GM12892 (cell line): Measurements from ENCODE around the gene TTC39B. TPM values are rescaled to one million over a fixed set of nuclear protein-coding genes. Genes with fewer than 3 reads are reported as not detected.

Experiments
- DNase-seq: peaks from one replicate; pipeline ENCODE4 v3.0.0; 2011; ENCODE audit not compliant: insufficient read length
- FAIRE-seq: peaks from 2 replicates; lab custom pipeline; 2011; peaks lifted over from hg19 to GRCh38; lab: Jason Lieb, UNC
- POLR2A ChIP-seq: IDR thresholded peaks from 2 replicates; pipeline ENCODE4 v1.6.1; 2011; ENCODE audit warnings: low read depth, low read length, control low read depth
- POLR2AphosphoS5 ChIP-seq: IDR thresholded peaks from 2 replicates; pipeline ENCODE4 v1.6.1; 2011; ENCODE audit warnings: low read depth, low read length, control low read depth
- TAF1 ChIP-seq: IDR thresholded peaks from 2 replicates; pipeline ENCODE4 v1.6.1; 2011; ENCODE audit warnings: low read depth, mild to moderate bottlenecking, control low read depth, low read length, borderline replicate concordance
- polyA plus RNA-seq: library from polyadenylated mRNA; unstranded; fragments of >200 nt; gene quantifications from one replicate; pipeline ENCODE4 v1.2.1, GENCODE V29; 2012; ENCODE audit warnings: missing spikeins, inconsistent platforms; ENCODE audit not compliant: missing spikeins

The TTC39B gene
- polyA plus RNA-seq: 1.6 TPM

GRCh38 chr9:15306757-15307522 is at the start of gene TTC39B:
TSS of gene TTC39B (minus strand) at chr9:15307216. CDS start at chr9:15307125, 91 bp downstream.
- FAIRE-seq (peak; percentile 93), DNase-seq (peak; percentile 71)
- TF ChIP-seq POLR2A (no peak), POLR2AphosphoS5 (no peak), TAF1 (no peak)

DNA sequence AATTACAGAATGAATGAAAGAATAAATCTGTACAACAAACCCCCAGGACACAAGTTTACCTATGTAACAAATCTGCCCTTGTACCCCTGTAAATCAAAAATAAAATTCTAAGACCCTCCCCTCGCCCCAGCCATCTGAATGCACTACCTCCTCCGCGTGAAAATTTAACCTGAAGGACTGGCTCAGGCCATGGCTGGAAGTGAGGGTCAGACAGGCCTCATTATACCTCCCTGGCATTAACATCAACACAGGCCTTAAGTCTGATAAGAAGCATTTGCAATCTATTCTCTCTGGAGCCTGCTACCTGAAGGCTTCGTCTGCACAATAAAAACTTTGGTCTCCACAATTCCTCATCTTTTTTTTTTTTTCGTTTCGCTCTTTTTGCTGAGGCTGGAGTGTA is 48.7 kb upstream of the TTC39B start:
- DNase-seq (no peak), FAIRE-seq (no peak)
- TF ChIP-seq TAF1: no peak
- TF ChIP-seq POLR2A: no peak
- TF ChIP-seq POLR2AphosphoS5: no peak

GRCh38 chr9:15354713-15355112 is 47.7 kb upstream of the TTC39B start:
- DNase-seq: no peak
- no peak for FAIRE-seq
- TF ChIP-seq POLR2A: no peak
- no peak for TF ChIP-seq TAF1
- TF ChIP-seq POLR2AphosphoS5: no peak

DNA sequence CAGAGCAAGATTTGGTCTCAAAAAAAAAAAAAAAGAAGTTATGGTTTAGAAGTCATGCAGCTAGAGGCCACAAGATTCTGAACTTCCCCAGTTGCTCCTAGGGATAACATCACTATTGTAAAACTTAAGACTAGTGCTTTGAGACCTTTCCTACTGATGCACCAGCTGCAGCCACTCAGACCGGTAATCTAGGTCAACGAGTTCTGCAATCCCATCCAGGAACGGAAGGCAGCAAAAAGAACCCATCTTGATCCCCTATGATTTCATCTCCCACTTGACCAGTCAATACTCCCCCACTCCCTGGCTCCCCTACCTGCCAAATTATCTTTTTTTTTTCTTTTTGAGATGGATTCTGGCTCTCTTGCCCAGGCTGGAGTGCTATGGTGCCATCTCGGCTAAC is 46.9 kb upstream of the TTC39B start:
- DNase-seq (no peak), FAIRE-seq (no peak)
- TF ChIP-seq POLR2A (no peak), POLR2AphosphoS5 (no peak), TAF1 (no peak)

GRCh38 chr9:15352306-15352705 is 45.3 kb upstream of the TTC39B start:
- FAIRE-seq: no peak
- DNase-seq: no peak

GRCh38 chr9:15349892-15350761 is 43.1 kb upstream of the TTC39B start:
- no peak for TF ChIP-seq POLR2A
- DNase-seq (no peak), FAIRE-seq (no peak)

More at GRCh38 chr9:15352306-15352705, 45.3 kb upstream of the TTC39B start:
- TF ChIP-seq POLR2A (no peak), POLR2AphosphoS5 (no peak), TAF1 (no peak)

- DNase-seq (no peak), FAIRE-seq (no peak)
- TF ChIP-seq POLR2A (no peak), POLR2AphosphoS5 (no peak), TAF1 (no peak)
Measured at GRCh38 chr9:15346837-15347236, 39.8 kb upstream of the TTC39B start.

GRCh38 chr9:15344191-15344590 is 37.2 kb upstream of the TTC39B start:
- FAIRE-seq (no peak), DNase-seq (no peak)
- TF ChIP-seq POLR2AphosphoS5: no peak
- no peak for TF ChIP-seq POLR2A
- no peak for TF ChIP-seq TAF1

GRCh38 chr9:15333376-15333881 is 26.4 kb upstream of the TTC39B start:
- DNase-seq (no peak), FAIRE-seq (no peak)
- TF ChIP-seq TAF1 (no peak), POLR2A (no peak), POLR2AphosphoS5 (no peak)

- FAIRE-seq (no peak), DNase-seq (no peak)
- TF ChIP-seq POLR2AphosphoS5: no peak
- TF ChIP-seq TAF1: no peak
- TF ChIP-seq POLR2A: no peak
Measured at GRCh38 chr9:15332939-15333338, 25.9 kb upstream of the TTC39B start.

- TF ChIP-seq POLR2AphosphoS5 (no peak), POLR2A (no peak), TAF1 (no peak)
- FAIRE-seq: no peak
- no peak for DNase-seq
Measured at GRCh38 chr9:15329539-15330109, 22.6 kb upstream of the TTC39B start.
